Upper lobe of right lung (tissue), 1 donor: ENCODE data around the gene MRPL17. TPM values are rescaled to one million over a fixed set of nuclear protein-coding genes. Genes with fewer than 3 reads are reported as not detected.

Source experiments
- ATAC-seq: fragments of 200-7000 bp; cut with Tn5 transposase; one replicate; pipeline ENCODE4 v1.9.1; 2020; ENCODE audit warnings: mild to moderate bottlenecking, moderate library complexity
- DNase-seq: peaks from one replicate; pipeline ENCODE4 v3.0.0-alpha.2; 2020
- H3K27ac ChIP-seq: fragments of 200-600 bp; one replicate; pipeline ENCODE4 v1.8.0; 2022
- H3K27me3 ChIP-seq: fragments of 200-600 bp; one replicate; pipeline ENCODE4 v1.8.0; 2022; ENCODE audit warnings: mild to moderate bottlenecking
- H3K36me3 ChIP-seq: fragments of 200-600 bp; one replicate; pipeline ENCODE4 v1.8.0; 2022
- H3K4me1 ChIP-seq: fragments of 200-600 bp; one replicate; pipeline ENCODE4 v1.8.0; 2022
- H3K4me3 ChIP-seq: fragments of 200-600 bp; one replicate; pipeline ENCODE4 v1.8.0; 2022; ENCODE audit warnings: mild to moderate bottlenecking
- H3K9me3 ChIP-seq: fragments of 200-600 bp; one replicate; pipeline ENCODE4 v1.8.0; 2022
- intact Hi-C: fragments of 100-400 bp; cut with DNase I; formaldehyde crosslinking; loops from one replicate; pipeline ENCODE4 v1.11.0; 2022
- total RNA-seq: library from RNA; stranded (reverse); fragmentation: NEBNext Ultra II Directional; extraction: Animal tissue kit (Norgen Biotek cat#: 25700); gene quantifications from one replicate; pipeline ENCODE4 v1.2.1, GENCODE V29; 2021
- TF ChIP-seq, protein P1 (sequence below): fragments of 200-600 bp; IDR thresholded peaks from one replicate; pipeline ENCODE4 v1.8.0; 2022; ENCODE audit warnings: antibody characterized with exemption
- donor health status: DM: no; HTN: yes; CAD: no; lungs with severe emphysema.

The MRPL17 gene
- total RNA-seq, 1 donor from 2014 or later = 35.1 TPM

DNA sequence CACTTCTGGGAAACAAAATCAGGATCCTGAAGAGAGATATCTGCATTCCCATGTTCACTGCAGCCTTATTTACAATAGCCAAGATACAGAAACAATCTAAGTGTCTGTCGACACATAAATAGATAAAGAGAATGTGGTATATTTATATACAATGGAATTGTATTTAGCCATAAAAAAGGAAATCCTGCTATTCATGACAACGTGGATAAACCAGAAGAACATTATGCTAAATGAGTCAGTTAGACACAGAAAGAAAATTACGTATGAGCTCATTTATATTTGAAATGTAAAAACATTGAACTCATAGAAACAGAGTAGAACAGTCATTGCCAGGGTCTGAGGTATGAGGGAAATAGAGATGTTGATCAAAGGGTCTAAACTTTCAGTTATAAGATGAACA, 6.1 kb downstream of the MRPL17 start:
- TF ChIP-seq, protein P1, sequence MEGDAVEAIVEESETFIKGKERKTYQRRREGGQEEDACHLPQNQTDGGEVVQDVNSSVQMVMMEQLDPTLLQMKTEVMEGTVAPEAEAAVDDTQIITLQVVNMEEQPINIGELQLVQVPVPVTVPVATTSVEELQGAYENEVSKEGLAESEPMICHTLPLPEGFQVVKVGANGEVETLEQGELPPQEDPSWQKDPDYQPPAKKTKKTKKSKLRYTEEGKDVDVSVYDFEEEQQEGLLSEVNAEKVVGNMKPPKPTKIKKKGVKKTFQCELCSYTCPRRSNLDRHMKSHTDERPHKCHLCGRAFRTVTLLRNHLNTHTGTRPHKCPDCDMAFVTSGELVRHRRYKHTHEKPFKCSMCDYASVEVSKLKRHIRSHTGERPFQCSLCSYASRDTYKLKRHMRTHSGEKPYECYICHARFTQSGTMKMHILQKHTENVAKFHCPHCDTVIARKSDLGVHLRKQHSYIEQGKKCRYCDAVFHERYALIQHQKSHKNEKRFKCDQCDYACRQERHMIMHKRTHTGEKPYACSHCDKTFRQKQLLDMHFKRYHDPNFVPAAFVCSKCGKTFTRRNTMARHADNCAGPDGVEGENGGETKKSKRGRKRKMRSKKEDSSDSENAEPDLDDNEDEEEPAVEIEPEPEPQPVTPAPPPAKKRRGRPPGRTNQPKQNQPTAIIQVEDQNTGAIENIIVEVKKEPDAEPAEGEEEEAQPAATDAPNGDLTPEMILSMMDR = no peak
- intact Hi-C loops = no loop called here
- DNase-seq (no peak), ATAC-seq (no peak)
- Histone ChIP-seq H3K36me3 (peaks cover 13% of the 10 kb centered on the region), H3K4me1 (peaks cover 8% of the 10 kb centered on the region), H3K27ac (no peak overlapping the region), H3K4me3 (no peak overlapping the region), H3K27me3 (no peaks in the 10 kb centered on the region), H3K9me3 (no peaks in the 10 kb centered on the region)

DNA sequence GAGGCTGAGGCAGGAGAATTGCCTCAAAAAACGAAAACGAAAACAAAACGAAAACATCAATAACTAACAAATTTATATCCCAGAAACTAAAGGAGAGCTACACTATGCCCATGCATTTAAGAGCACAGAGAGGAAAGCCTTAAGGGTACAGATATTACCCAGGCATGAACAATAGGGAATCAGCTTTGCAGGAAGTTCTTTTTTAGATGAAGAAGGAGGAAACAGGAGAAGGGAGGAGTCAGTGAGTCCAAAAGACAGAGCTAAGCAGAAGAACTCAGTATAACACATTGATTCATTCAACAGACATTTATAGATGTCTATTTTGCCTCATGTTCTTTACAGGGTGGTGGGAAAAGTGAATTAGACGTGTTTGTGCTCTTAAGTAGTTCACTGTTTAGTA, 8.3 kb downstream of the MRPL17 start:
- intact Hi-C loops = no loop called here
- no peak for DNase-seq
- Histone ChIP-seq H3K4me3 (no peak overlapping the region), H3K27ac (no peak overlapping the region), H3K36me3 (no peaks in the 10 kb centered on the region), H3K27me3 (no peaks in the 10 kb centered on the region), H3K4me1 (no peaks in the 10 kb centered on the region), H3K9me3 (no peaks in the 10 kb centered on the region)
- TF ChIP-seq, protein P1 = no peak
- peak; percentile 24 for ATAC-seq

DNA sequence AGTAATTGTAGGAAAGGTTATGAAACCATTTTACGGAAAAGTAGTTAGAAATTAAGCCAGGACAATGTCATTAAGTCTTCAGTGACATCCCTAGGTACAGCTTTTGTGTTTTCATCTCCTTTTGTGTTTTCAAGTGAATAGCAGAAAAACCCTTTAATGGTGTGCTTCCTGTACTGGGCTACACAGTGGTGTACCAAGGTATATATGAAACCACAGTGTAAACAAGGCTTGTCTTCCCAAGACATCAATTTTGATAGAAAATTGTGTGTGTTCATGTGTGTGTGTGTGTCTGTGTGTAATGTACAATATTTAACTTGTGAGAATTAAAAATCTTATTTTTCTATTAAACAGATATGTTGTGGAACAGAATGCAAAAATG, 8.9 kb downstream of the MRPL17 start:
- DNase-seq = no peak
- no peak for ATAC-seq
- Histone ChIP-seq H3K9me3 (no peaks in the 10 kb centered on the region), H3K36me3 (no peaks in the 10 kb centered on the region), H3K27me3 (no peaks in the 10 kb centered on the region), H3K4me3 (no peak overlapping the region), H3K4me1 (no peaks in the 10 kb centered on the region), H3K27ac (no peak overlapping the region)
- TF ChIP-seq, protein P1 = no peak
- intact Hi-C loops = no loop called here

DNA sequence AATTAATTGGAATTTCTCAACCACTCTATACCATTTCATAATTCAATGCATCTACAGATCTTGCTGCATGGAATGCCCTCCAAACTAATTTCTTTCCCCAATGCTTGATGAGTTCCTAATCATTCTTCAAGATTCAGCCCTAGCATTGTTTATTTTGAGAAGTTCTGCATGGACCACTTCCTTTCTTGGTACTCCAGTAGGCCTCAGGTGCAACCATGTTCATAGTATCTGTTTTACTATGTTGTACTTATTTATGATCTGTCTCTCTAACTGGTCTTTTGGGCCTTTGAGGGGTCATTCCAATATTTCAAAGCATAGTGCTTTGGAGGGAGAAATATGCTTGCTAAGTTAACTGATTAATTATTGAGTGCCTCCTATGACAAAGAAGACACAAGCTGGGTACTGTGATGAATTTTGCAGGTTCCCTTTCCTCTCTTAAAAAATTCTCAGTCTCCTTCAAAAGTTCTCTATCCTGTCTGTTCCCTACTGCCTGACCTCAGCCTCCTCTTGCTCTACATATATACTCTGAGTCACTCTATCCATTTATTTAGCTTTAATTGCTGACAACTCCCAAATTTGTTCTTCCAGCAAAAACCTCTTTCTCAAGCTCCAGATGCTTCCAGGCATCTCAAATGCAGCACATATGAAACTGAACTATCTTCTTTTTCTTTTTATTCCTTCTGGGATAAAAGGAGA, 9.5 kb downstream of the MRPL17 start:
- Histone ChIP-seq H3K4me1 (no peaks in the 10 kb centered on the region), H3K4me3 (no peak overlapping the region), H3K27ac (no peak overlapping the region), H3K36me3 (no peaks in the 10 kb centered on the region), H3K9me3 (no peaks in the 10 kb centered on the region), H3K27me3 (no peaks in the 10 kb centered on the region)
- DNase-seq = no peak
- ATAC-seq = no peak
- intact Hi-C loops = no loop called here
- TF ChIP-seq, protein P1 = no peak

DNA sequence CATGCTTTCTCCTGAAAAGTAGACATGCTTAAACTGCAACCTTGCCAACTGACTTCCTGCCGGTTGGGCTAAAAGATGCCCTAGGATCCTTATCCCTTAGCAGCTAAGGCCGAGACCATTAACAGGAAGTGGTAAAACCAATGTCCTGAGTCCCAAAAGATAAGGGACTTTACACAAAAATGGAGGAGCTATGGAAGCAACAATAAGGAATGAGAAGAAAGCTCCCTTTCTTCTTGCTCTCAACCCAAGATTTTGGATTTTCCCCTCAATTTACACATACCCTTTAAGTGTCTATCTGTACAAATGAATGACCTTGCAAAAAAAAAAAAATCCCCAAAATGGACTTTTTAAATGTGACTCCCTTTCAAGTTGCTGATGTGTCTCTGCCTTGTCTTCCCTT, 11.1 kb downstream of the MRPL17 start:
- H3K4me3 ChIP-seq = no peak overlapping the region
- no peak overlapping the region for H3K27ac ChIP-seq
- TF ChIP-seq, protein P1 = no peak
- DNase-seq = no peak
- no peaks in the 10 kb centered on the region for H3K27me3 ChIP-seq
- intact Hi-C loops = no loop called here
- no peak for ATAC-seq
- no peaks in the 10 kb centered on the region for H3K36me3 ChIP-seq
- no peaks in the 10 kb centered on the region for H3K4me1 ChIP-seq
- H3K9me3 ChIP-seq = no peaks in the 10 kb centered on the region
